HG03439 (cell line): ENCODE results near the gene SLC9C1.

Experiments used
- ATAC-seq: cut with Tn5 transposase; IDR thresholded peaks from one replicate; pipeline ENCODE4 v1.9.1; 2021; ENCODE audit warnings: mild to moderate bottlenecking, moderate library complexity; ENCODE audit not compliant: unreplicated experiment

The SLC9C1 gene

DNA sequence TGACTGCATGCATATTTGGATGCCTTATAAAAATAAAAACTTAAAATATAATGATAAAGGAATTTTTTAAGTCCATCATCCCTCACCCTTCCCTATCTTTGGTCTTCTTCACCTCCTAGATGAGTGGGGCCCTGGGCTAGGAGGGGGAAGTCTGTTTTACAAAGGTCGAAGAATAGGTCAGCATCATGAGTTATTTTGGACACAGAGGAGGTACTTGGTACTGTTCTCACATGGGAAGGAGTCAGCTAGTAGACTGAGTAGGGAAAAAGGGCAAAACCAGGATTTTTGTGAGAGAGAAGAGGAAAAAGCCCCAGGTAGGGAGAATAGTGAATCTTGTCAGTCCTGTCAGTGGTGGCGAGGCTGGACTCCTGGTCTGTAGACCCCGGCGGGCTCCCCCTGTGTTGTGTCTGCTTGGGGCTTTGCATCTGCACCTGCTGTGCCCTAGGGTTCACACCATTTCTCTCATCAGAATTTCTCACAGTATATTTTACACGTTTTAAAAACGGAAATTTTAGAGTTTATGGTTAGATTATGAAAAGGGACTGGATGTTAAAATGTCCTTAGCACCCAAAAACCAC lies 178.1 kb downstream of the SLC9C1 start:
- ATAC-seq = no peak

GRCh38 chr3:112115161-112115739 lies 178.8 kb downstream of the SLC9C1 start:
- peak; percentile 38 for ATAC-seq

- no peak for ATAC-seq
Measured at GRCh38 chr3:112114576-112115160, 179.3 kb downstream of the SLC9C1 start.

DNA sequence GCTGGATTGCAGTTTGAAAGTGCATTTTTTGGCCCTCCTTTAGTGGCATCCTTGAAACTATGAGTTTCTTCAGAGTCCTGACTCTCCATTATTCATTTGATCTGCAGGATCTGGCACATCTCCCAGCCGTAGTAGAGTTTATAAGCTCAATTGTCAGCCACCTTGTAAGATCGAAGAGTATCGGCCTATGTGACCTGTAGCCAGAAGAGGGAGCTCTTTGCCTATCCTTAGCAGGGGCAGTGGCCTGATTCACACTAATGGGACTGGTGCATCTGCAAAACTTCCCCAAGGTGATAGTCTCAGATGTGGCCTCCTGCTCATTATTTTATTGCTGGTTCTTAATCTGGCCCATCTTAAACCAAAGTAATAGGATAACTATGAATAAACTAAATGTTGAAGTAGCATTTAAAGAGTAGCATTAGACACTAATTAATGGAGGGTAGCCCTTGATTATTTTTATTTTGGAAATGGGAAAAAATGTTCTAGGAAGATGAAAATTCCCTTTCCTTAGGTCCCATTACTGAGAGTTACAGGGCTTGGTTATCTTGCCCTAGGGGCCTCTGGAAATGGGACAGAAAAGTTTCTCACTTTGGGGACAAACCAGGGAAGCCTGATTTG lies 182.1 kb downstream of the SLC9C1 start:
- ATAC-seq = peak; percentile 42

GRCh38 chr3:112109322-112109721 lies 184.7 kb downstream of the SLC9C1 start:
- no peak for ATAC-seq

DNA sequence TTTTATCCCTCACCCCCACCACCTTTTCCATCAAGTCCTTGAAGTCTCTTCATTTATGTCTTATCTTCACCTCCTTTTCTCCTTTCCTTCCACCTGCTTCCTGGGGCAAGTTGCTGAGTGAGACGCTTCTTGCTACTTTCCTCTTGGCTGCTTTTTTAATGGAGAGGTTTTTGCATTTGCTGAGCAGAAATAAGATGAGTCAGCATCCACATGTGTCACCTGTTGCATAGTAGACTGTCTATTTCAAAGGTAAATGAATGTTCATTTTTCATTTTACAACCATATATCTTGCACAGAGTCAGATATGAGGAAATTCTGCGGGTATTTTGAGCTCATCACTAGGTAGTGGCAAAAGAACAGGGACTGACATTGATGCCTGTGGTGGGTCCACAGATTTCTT lies 189.2 kb downstream of the SLC9C1 start:
- ATAC-seq = no peak

DNA sequence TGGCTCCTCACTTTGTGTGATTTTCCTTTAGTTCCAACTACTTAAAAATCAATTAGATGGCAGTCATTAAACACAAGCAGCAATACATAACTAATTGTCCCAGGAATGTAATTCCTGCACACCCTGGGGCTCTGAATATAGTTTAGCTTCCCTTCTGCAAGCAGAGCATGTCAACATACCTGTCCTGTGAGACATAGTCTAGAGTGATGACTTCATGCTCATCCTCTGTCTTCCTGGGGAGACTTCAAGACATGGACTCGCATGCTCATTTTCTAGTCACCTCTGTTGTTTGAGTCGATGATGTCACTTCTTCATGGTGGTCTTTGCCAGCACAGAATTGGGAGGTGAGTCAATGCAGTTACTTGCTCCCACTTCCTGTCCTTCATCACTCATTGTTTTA lies 192.1 kb downstream of the SLC9C1 start:
- ATAC-seq = no peak

GRCh38 chr3:112097378-112097777 lies 196.6 kb downstream of the SLC9C1 start:
- ATAC-seq = no peak

DNA sequence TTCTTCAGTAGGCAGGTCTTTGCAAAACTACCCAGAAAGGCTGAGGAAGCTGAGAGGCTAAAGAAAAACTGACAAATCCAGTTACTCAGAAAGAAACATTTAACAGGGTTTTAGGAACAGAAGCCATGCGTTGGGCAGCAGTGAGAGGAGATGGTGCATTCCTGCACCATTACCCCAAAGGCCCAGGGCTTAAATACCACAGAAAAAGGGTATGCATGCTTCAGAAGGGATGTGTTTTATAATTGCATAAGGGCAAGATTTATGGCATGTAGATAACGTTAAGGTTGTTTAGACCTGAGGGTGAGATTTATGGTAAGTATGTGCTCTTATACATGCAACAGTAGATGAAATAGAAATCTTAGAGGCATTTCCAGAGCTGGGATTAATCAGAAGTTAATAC lies 197.8 kb downstream of the SLC9C1 start:
- ATAC-seq = no peak

DNA sequence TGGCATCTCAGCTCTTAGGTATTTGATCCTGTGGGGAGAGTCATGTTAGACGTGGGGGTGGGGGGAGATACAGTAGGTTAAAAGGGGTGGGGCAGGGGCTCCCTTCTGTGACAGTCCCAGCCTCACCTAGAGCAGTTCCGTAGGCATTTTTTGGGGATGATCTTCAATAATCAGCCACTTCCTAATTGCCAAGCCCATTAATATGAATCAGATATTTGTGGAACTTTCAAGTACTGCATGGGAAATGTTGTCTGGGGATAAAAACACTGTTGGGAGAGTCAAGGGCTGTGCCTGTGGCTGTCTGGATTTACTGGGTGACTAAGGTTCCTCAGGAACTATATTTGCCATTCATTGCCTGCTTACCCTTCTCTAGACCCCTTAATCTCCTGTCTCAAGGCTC lies 198.3 kb downstream of the SLC9C1 start:
- ATAC-seq = no peak

DNA sequence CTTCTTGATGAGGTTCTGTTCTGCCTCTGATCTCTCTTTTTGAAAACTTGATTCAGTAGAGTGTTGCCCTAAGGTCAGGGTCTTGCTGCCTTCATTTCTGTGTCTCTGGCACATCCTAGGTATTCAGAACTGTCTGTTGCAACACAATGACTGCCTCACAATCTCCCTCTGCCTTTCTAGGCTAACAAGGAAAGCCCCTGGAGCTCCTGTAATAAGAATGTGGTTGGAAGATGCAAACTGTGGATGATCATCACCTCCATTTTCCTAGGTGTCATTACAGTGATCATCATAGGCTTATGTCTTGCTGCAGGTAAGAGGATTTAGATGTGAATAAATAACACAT lies 200.9 kb downstream of the SLC9C1 start:
- no peak for ATAC-seq

DNA sequence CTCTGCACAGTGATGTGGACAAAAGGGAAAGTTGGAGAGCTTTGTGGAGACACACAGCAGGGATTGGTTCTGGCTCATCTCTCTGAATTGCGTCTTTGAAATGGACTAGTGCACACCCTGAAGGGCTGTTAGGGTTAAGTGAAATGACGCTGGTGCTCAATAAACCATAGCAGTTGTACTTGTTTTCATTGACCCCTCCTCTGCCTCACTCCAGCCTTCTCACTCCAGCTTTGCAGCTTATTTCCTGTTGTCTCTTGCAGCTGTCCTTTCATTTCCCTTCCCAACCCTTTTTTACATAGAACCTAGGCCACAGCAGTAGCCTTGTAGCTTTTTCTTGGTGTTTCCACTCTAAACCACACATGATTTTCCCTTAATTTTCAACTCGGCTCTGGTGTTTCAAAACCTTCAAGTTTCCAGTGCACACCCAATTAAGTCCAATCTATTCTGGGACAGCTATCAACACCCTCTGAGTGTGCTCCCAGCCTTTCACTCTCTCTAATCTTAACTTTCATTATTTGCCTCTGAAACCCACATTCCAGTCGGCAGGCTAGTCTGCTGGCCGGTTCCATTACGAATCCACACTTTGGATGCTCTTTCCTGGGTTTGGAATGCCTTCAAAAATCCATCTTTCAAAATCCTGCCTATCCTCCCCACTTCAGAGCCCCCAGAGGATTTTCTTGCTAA lies 201.4 kb downstream of the SLC9C1 start:
- ATAC-seq = no peak

DNA sequence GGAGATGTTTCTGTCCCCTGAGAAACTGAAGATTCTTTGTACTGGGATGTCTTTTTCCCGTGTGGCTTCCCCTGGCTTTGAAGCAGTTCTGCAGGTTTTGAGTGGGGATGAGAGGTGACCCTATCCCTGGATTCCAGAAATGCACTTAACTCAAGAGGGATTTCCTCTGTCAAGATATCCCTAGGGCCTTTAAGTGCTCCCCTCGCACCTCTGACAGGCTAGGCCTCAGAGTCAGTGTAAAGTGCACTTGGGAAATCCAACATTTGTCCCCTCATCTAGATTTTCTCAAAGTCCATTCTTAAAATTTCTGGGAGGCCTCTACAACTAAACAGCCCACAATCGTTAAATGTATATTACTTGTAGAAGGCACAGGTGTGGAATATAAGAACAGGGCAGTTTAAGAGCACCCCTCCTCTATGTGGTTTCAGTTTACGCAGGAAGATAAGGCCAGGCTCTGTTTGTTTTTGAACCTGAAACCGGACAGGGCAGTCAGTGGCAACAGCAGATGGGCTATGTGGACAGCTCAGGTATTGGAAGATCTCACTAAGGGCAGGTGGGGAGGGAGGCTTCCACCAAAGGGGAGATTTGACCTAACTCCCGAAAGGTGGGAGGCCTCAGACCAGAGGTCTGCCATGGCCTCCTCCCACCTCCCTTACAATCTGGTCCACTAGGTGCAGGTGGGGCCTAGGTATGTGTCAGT lies 203.0 kb downstream of the SLC9C1 start:
- ATAC-seq = no peak
